IMR-90 (cell line): ENCODE results near the gene UST.

Experiments used
- BHLHE40 ChIP-seq: fragments of 150-350 bp; IDR thresholded peaks from 2 replicates; pipeline ENCODE4 v1.6.1; 2016; ENCODE audit warnings: mild to moderate bottlenecking, low read depth, low read length
- CEBPB ChIP-seq: IDR thresholded peaks from 2 replicates; pipeline ENCODE4 v1.6.1; 2012; ENCODE audit warnings: low read depth, low read length, improper control_type of control experiment
- CHD1 ChIP-seq: IDR thresholded peaks from 2 replicates; pipeline ENCODE4 v1.6.1; 2012; ENCODE audit warnings: low read depth, low read length, improper control_type of control experiment
- CTCF ChIP-seq: conservative IDR thresholded peaks from 2 replicates; pipeline ENCODE4 v1.5.1; 2012; ENCODE audit warnings: mild to moderate bottlenecking, low read depth, low read length, improper control_type of control experiment
- ELK1 ChIP-seq: fragments of 150-350 bp; IDR thresholded peaks from 2 replicates; pipeline ENCODE4 v1.6.1; 2016; ENCODE audit warnings: low read depth, mild to moderate bottlenecking, low read length, moderate library complexity, borderline replicate concordance
- MAFK ChIP-seq: IDR thresholded peaks from 2 replicates; pipeline ENCODE4 v1.6.1; 2012; ENCODE audit warnings: low read depth, low read length, improper control_type of control experiment
- MAZ ChIP-seq: IDR thresholded peaks from 2 replicates; pipeline ENCODE4 v1.6.1; 2012; ENCODE audit warnings: low read depth, mild to moderate bottlenecking, low read length, improper control_type of control experiment, moderate library complexity, borderline replicate concordance
- MXI1 ChIP-seq: IDR thresholded peaks from 2 replicates; pipeline ENCODE4 v1.6.1; 2012; ENCODE audit warnings: low read depth, mild to moderate bottlenecking, low read length, moderate library complexity, borderline replicate concordance
- NFE2L2 ChIP-seq: fragments of 150-350 bp; IDR thresholded peaks from 2 replicates; pipeline ENCODE4 v1.6.1; 2016; ENCODE audit warnings: low read depth, mild to moderate bottlenecking, low read length
- POLR2A ChIP-seq: IDR thresholded peaks from 2 replicates; pipeline ENCODE4 v1.6.1; 2012; ENCODE audit warnings: mild to moderate bottlenecking, low read depth, low read length
- RAD21 ChIP-seq: IDR thresholded peaks from 2 replicates; pipeline ENCODE4 v1.6.1; 2012; ENCODE audit warnings: low read length, improper control_type of control experiment
- RFX5 ChIP-seq: IDR thresholded peaks from 2 replicates; pipeline ENCODE4 v1.8.0; 2012; ENCODE audit warnings: low read depth, mild to moderate bottlenecking, low read length, moderate library complexity
- SMC3 ChIP-seq: fragments of 150-350 bp; IDR thresholded peaks from 2 replicates; pipeline ENCODE4 v1.6.1; 2016; ENCODE audit warnings: low read depth, mild to moderate bottlenecking, antibody characterized with exemption, low read length, moderate library complexity
- TF ChIP-seq, protein P1 (sequence below): fragments of 150-350 bp; IDR thresholded peaks from 2 replicates; pipeline ENCODE4 v1.6.1; 2017; ENCODE audit warnings: mild to moderate bottlenecking, antibody characterized with exemption, low read length, low read depth

GRCh38 chr6:148758492-148758891 lies 11.7 kb downstream of the UST start:
- TF ChIP-seq CTCF (no peak), RAD21 (no peak), MAFK (no peak), BHLHE40 (no peak), POLR2A (no peak), CHD1 (no peak), MXI1 (no peak), SMC3 (no peak), CEBPB (no peak), NFE2L2 (no peak), RFX5 (no peak), MAZ (no peak), ELK1 (no peak)
- TF ChIP-seq, protein P1, sequence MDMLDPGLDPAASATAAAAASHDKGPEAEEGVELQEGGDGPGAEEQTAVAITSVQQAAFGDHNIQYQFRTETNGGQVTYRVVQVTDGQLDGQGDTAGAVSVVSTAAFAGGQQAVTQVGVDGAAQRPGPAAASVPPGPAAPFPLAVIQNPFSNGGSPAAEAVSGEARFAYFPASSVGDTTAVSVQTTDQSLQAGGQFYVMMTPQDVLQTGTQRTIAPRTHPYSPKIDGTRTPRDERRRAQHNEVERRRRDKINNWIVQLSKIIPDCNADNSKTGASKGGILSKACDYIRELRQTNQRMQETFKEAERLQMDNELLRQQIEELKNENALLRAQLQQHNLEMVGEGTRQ = no peak
